GM12878 (cell line): ENCODE results near the gene FLOT1.

Source experiments
- CHD2 ChIP-seq: IDR thresholded peaks from 2 replicates; pipeline ENCODE4 v1.6.1; 2011; ENCODE audit warnings: low read depth, low read length, improper control_type of control experiment, borderline replicate concordance
- CTCF ChIP-seq, 3 experiments: IDR thresholded peaks in 2 of 3; conservative IDR thresholded peaks in 1 of 3; 2 replicates each; pipeline ENCODE4 v1.5.1; 2011; ENCODE audit warnings: low read depth in 3 of 3, low read length in 3 of 3, mild to moderate bottlenecking in 3 of 3, control low read depth in 2 of 3, moderate library complexity in 2 of 3, inconsistent platforms in 1 of 3, mixed read lengths in 1 of 3; ENCODE audit not compliant: control insufficient read depth in 2 of 3, insufficient read depth in 1 of 3; ENCODE audit errors: extremely low read depth in 1 of 3
- E2F4 ChIP-seq: IDR thresholded peaks from 2 replicates; pipeline ENCODE4 v1.6.1; 2012; ENCODE audit warnings: low read depth, low read length, improper control_type of control experiment
- E2F8 ChIP-seq: fragments of 450-650 bp; IDR thresholded peaks from 2 replicates; pipeline ENCODE4 v1.6.1; 2018; ENCODE audit warnings: mild to moderate bottlenecking, low read depth, moderate library complexity; ENCODE audit not compliant: partially characterized antibody
- EGR1 ChIP-seq, 2 experiments: IDR thresholded peaks; 1 replicate in 1 of 2; 2 replicates in 1 of 2; pipeline ENCODE4 v1.6.1; 2011 to 2012; ENCODE audit warnings: low read depth in 2 of 2, low read length in 2 of 2, borderline replicate concordance in 1 of 2, mild to moderate bottlenecking in 1 of 2, moderate library complexity in 1 of 2
- EZH2 ChIP-seq: IDR thresholded peaks from 2 replicates; pipeline ENCODE4 v1.6.1; 2012; ENCODE audit warnings: low read depth, mild to moderate bottlenecking, control low read depth, inconsistent platforms, low read length, borderline replicate concordance; ENCODE audit not compliant: control insufficient read depth
- GABPA ChIP-seq: IDR thresholded peaks from 2 replicates; pipeline ENCODE4 v1.6.1; 2014; ENCODE audit warnings: antibody characterized with exemption, low read depth, mild to moderate bottlenecking, inconsistent platforms
- MXI1 ChIP-seq: fragments of 150-350 bp; IDR thresholded peaks from 2 replicates; pipeline ENCODE4 v1.6.1; 2011; ENCODE audit warnings: low read depth, mild to moderate bottlenecking, inconsistent platforms, low read length, improper control_type of control experiment
- MYC ChIP-seq: IDR thresholded peaks from 2 replicates; pipeline ENCODE4 v1.6.1; 2011; ENCODE audit warnings: mild to moderate bottlenecking, low read length, moderate library complexity, inconsistent platforms; ENCODE audit not compliant: insufficient read depth, insufficient replicate concordance, insufficient read length, severe bottlenecking
- NR2C1 ChIP-seq: fragments of 450-650 bp; IDR thresholded peaks from 2 replicates; pipeline ENCODE4 v1.6.1; 2017; ENCODE audit warnings: antibody characterized with exemption, mild to moderate bottlenecking, moderate library complexity
- POLR2A ChIP-seq: IDR thresholded peaks from 2 replicates; pipeline ENCODE4 v1.6.1; 2011; ENCODE audit warnings: low read depth, mild to moderate bottlenecking, low read length
- SP1 ChIP-seq: IDR thresholded peaks from one replicate; pipeline ENCODE4 v1.6.1; 2011; ENCODE audit warnings: low read depth, low read length
- SPI1 ChIP-seq: IDR thresholded peaks from 2 replicates; pipeline ENCODE4 v1.6.1; 2011; ENCODE audit warnings: low read depth, mild to moderate bottlenecking, low read length, moderate library complexity, borderline replicate concordance; ENCODE audit not compliant: insufficient read depth
- TARDBP ChIP-seq: IDR thresholded peaks from 2 replicates; pipeline ENCODE4 v1.6.1; 2016; ENCODE audit warnings: borderline replicate concordance

- no peak for TF ChIP-seq GABPA
- TF ChIP-seq CTCF (IDR thresholded peaks at IDR 0.05 in 2 of 3, conservative IDR thresholded peaks at IDR 0.05 in 1 of 3; ENCODE audit: control insufficient read depth in 2 of 3, extremely low read depth in 1 of 3, insufficient read depth in 1 of 3, low read depth in 3 of 3, low read length in 3 of 3) = no peak
- no peak for TF ChIP-seq EGR1 (IDR thresholded peaks at IDR 0.05; ENCODE audit: borderline replicate concordance in 1 of 2, low read depth in 2 of 2, low read length in 2 of 2)
- TF ChIP-seq MXI1 = peak; percentile 42
- TF ChIP-seq POLR2A = peak; percentile 74
- TF ChIP-seq CHD2 = peak; percentile 17; the same call in 1 of the 2 replicates
- TF ChIP-seq SPI1 = peak; percentile 49; the same call in 1 of the 2 replicates
- TF ChIP-seq NR2C1 = no peak
- no peak for TF ChIP-seq E2F4
- no peak for TF ChIP-seq TARDBP
- no peak for TF ChIP-seq SP1
- no peak for TF ChIP-seq MYC
- TF ChIP-seq E2F8 = peak; percentile 21
- no peak for TF ChIP-seq EZH2
These were observed 51.9 kb downstream of the FLOT1 start, which contains the start of gene NRM for GRCh38 chr6:30690403-30691207.
